Memory B cell (primary cell): ENCODE data around the gene SLC36A2.
A peak's percentile ranks its signal among the peaks of the same experiment; 100 is the strongest.

Experiments used
- ATAC-seq: fragments of 150-1000 bp; cut with Tn5 transposase; 2 replicates; pipeline ENCODE4 v1.10.0; 2021; ENCODE audit warnings: low read depth, mild to moderate bottlenecking, moderate library complexity
- DNase-seq, 2 donors: peaks; one replicate each; pipeline ENCODE4 v3.0.0; 2022; ENCODE audit warnings: low spot score in 2 of 2
- H3K27ac Mint-ChIP-seq: one replicate; pipeline ENCODE4 v1.8.0; 2022; ENCODE audit warnings: mild to moderate bottlenecking, moderate library complexity, mixed read lengths
- H3K27me3 Mint-ChIP-seq: one replicate; pipeline ENCODE4 v1.8.0; 2022; ENCODE audit warnings: mixed read lengths
- H3K36me3 Mint-ChIP-seq: one replicate; pipeline ENCODE4 v1.8.0; 2022; ENCODE audit warnings: mild to moderate bottlenecking, mixed read lengths
- H3K4me1 Mint-ChIP-seq: one replicate; pipeline ENCODE4 v1.8.0; 2022; ENCODE audit warnings: mixed read lengths
- H3K4me3 Mint-ChIP-seq: one replicate; pipeline ENCODE4 v1.8.0; 2022; ENCODE audit warnings: mild to moderate bottlenecking, moderate library complexity, mixed read lengths
- H3K9me3 Mint-ChIP-seq: one replicate; pipeline ENCODE4 v1.8.0; 2022; ENCODE audit warnings: mixed read lengths

Gene SLC36A2

DNA sequence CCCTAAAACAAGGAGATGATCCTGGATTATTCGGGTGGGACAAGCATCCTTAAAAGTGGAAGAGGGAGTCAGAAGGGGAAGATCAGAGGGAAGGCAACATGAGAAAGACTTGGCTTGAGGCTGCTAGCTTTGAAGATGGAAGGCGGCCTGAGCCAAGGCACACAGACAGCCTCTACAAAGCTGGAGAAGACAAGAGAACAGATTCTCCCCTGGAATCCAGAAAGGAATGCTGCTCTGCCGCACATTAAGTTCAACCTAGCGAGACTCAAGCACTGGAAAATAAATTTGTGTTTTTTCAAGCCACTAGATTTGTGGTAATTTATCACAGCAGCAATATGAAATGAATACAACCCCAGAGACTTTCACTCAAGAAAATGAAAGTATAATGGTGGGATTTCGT lies 61.7 kb downstream of the SLC36A2 start:
- H3K27ac Mint-ChIP-seq, result no peak overlapping the region
- no peak for DNase-seq
- H3K9me3 Mint-ChIP-seq, result no peaks in the 10 kb centered on the region
- no peak for ATAC-seq
- no peaks in the 10 kb centered on the region for H3K36me3 Mint-ChIP-seq
- peaks cover 3% of the 10 kb centered on the region for H3K4me1 Mint-ChIP-seq
- no peaks in the 10 kb centered on the region for H3K27me3 Mint-ChIP-seq
- H3K4me3 Mint-ChIP-seq, result no peak overlapping the region

DNA sequence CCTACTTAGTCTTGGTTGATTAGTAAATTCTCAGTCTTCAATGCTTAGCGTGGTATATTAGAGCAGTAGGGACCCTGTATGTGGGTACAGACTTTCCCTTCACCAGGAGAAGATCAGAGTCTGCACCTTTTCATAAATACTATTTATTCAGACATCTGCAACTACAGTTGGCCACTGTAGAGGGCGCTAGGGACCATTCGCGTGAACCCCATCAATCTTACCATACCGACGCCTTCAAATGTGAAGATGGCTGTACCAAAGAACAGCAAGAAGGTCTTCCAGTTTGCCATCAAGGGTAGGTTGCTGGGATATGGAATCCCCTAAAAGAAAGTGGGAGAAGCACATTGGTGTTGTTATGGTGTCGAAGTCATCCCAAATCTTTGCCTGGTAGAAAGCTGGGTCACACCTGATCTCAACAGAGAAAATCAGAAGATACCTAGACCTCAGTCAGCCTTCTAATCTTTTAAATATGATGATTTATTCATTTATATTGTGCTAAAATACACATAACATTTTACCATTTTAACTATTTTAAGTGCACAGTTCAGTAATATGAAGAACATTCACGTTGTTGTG lies 62.9 kb downstream of the SLC36A2 start:
- Mint-ChIP-seq H3K36me3 (peaks cover 3% of the 10 kb centered on the region), H3K4me3 (no peak overlapping the region), H3K27ac (no peak overlapping the region), H3K4me1 (peaks cover 3% of the 10 kb centered on the region), H3K9me3 (no peaks in the 10 kb centered on the region), H3K27me3 (no peaks in the 10 kb centered on the region)
- DNase-seq, result no peak
- no peak for ATAC-seq

GRCh38 chr5:151283120-151283825 lies 64.1 kb downstream of the SLC36A2 start:
- no peak for ATAC-seq
- H3K36me3 Mint-ChIP-seq, result peaks cover 6% of the 10 kb centered on the region
- no peaks in the 10 kb centered on the region for H3K27me3 Mint-ChIP-seq
- no peak for DNase-seq
- peaks cover 3% of the 10 kb centered on the region for H3K4me1 Mint-ChIP-seq
- H3K27ac Mint-ChIP-seq, result no peak overlapping the region
- no peaks in the 10 kb centered on the region for H3K9me3 Mint-ChIP-seq
- no peak overlapping the region for H3K4me3 Mint-ChIP-seq

GRCh38 chr5:151281001-151281639 lies 66.2 kb downstream of the SLC36A2 start:
- Mint-ChIP-seq H3K36me3 (peaks cover 6% of the 10 kb centered on the region), H3K4me3 (no peak overlapping the region)
- ATAC-seq, result no peak

DNA sequence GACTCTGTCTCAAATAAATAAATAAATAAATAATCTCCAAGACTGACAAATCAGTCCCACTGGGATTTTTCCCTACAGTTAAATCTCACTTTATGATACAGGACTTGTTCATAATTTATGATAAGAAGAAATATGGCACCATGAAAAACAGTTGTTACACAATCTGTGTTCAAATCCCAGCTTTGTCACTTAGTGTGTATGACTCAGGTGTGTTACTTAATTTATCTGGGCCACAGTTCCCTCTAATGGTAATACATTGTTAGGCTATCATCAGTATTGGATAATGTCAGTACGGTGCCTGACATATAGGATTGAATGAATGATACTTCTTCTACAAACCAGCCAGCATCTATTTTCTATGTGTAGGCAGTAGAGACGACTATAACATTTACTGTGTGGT lies 66.9 kb downstream of the SLC36A2 start:
- ATAC-seq (no peak), DNase-seq (no peak)
- no peaks in the 10 kb centered on the region for H3K27me3 Mint-ChIP-seq
- H3K9me3 Mint-ChIP-seq, result no peaks in the 10 kb centered on the region
- no peak overlapping the region for H3K4me3 Mint-ChIP-seq
- peaks cover 8% of the 10 kb centered on the region for H3K36me3 Mint-ChIP-seq
- no peak overlapping the region for H3K27ac Mint-ChIP-seq
- H3K4me1 Mint-ChIP-seq, result no peaks in the 10 kb centered on the region

More at GRCh38 chr5:151281001-151281639, 66.2 kb downstream of the SLC36A2 start:
- Mint-ChIP-seq H3K4me1 (no peaks in the 10 kb centered on the region), H3K9me3 (no peaks in the 10 kb centered on the region), H3K27ac (no peak overlapping the region), H3K27me3 (no peaks in the 10 kb centered on the region)
- no peak for DNase-seq

- no peak for DNase-seq
- Mint-ChIP-seq H3K27ac (no peak overlapping the region), H3K27me3 (no peaks in the 10 kb centered on the region), H3K36me3 (peaks cover 8% of the 10 kb centered on the region), H3K4me1 (no peaks in the 10 kb centered on the region), H3K9me3 (no peaks in the 10 kb centered on the region), H3K4me3 (no peak overlapping the region)
- no peak for ATAC-seq
These were observed 68.5 kb downstream of the SLC36A2 start for GRCh38 chr5:151278845-151279244.

DNA sequence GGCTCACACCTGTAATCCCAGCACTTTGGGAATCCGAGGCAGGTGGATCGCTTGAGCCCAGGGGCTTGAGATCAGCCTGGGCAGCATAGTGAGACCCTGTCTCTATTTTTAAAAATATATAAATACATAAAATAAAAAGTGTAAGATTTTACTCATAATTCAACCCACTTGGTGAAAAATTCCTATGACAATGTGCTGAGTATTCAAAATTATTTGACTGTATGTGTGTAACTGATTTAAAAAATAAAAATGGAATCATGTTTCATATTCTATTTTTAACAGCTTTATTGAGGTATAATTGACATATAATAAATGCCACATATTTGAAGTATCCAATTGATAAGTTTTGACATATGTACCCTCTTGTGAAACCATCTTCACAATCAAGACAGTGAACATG lies 71.6 kb downstream of the SLC36A2 start:
- Mint-ChIP-seq H3K4me1 (no peaks in the 10 kb centered on the region), H3K27me3 (no peaks in the 10 kb centered on the region), H3K27ac (no peak overlapping the region), H3K36me3 (peaks cover 8% of the 10 kb centered on the region), H3K4me3 (no peak overlapping the region), H3K9me3 (no peaks in the 10 kb centered on the region)
- ATAC-seq (no peak), DNase-seq (no peak)

GRCh38 chr5:151274666-151275065 lies 72.7 kb downstream of the SLC36A2 start:
- Mint-ChIP-seq H3K9me3 (no peaks in the 10 kb centered on the region), H3K36me3 (peaks cover 5% of the 10 kb centered on the region), H3K4me1 (no peaks in the 10 kb centered on the region), H3K4me3 (no peak overlapping the region), H3K27me3 (no peaks in the 10 kb centered on the region), H3K27ac (no peak overlapping the region)
- DNase-seq (no peak), ATAC-seq (no peak)

DNA sequence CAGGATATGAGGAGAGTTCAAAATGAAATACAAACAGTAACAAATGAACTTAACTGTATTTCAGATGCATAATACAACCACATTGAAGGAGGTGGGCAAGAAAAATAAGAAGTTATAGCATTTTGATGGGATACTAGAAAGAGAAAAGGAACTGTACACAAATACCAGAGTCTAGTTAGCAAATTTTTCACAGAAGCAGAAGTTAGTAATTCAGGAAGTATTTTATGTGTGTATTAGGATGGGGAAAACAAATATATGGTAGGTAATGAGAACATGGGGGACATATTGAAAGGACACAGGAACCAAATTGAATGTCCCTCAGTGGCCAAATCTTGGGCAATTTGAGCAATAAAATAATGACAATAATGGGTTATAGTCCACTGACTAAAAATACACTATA lies 76.0 kb downstream of the SLC36A2 start:
- ATAC-seq, result no peak
- H3K4me1 Mint-ChIP-seq, result no peaks in the 10 kb centered on the region
- H3K9me3 Mint-ChIP-seq, result no peaks in the 10 kb centered on the region
- H3K4me3 Mint-ChIP-seq, result no peak overlapping the region
- no peak for DNase-seq
- peaks cover 18% of the 10 kb centered on the region for H3K36me3 Mint-ChIP-seq
- no peak overlapping the region for H3K27ac Mint-ChIP-seq
- no peaks in the 10 kb centered on the region for H3K27me3 Mint-ChIP-seq

- DNase-seq (no peak), ATAC-seq (peak; percentile 96)
- H3K27ac Mint-ChIP-seq, result no peak overlapping the region
- H3K36me3 Mint-ChIP-seq, result peaks cover 21% of the 10 kb centered on the region
- H3K4me3 Mint-ChIP-seq, result no peak overlapping the region
- H3K27me3 Mint-ChIP-seq, result no peaks in the 10 kb centered on the region
- H3K9me3 Mint-ChIP-seq, result no peaks in the 10 kb centered on the region
- H3K4me1 Mint-ChIP-seq, result no peaks in the 10 kb centered on the region
These were observed 76.8 kb downstream of the SLC36A2 start for GRCh38 chr5:151270599-151270998.

DNA sequence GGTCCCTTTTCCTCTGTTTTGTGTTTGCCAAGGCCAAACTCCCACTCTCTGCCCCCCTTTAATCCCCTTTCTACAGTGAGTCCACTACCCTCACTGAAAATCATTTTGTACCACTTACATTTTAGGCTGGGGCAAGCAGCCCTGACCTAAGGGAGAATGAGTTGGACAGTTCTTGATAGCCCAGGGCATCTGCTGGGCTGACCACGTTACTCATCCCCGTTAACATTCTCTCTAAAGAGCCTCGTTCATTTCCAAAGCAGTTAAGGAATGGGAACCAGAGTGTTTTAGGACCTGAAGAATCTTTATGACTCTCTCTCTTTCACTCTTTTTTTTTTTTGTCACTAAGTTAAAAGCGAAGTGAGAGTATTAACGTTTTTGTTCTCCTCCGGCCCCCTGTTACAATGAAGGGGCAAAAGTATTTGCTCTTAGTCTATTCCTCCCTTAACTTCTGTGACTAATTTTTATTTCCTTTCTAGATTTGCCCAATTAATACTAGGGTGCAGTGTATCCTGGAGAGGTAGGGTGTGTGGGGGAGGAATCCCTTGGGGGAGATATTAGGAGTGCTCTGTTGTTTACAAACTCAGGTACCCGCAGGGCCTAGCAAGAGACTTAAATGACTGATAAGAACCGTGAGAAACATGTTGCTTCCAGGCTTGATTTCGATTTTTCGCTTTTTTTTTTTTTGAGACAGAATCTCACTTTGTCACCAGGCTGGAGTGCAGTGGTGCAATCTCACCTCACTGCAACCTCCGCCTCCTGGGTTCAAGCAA lies 79.7 kb downstream of the SLC36A2 start:
- Mint-ChIP-seq H3K27me3 (no peaks in the 10 kb centered on the region), H3K36me3 (peaks cover 42% of the 10 kb centered on the region), H3K4me3 (no peak overlapping the region), H3K4me1 (peaks cover 12% of the 10 kb centered on the region), H3K9me3 (no peaks in the 10 kb centered on the region), H3K27ac (peak overlapping the region; percentile 15)
- DNase-seq (no peak), ATAC-seq (no peak)
